Breast epithelium (tissue), 4 donors: ENCODE measurements around the gene RIMOC1. TPM values are rescaled to one million over a fixed set of nuclear protein-coding genes. Genes with fewer than 3 reads are reported as not detected.

ENCODE experiments used
- DNase-seq, 2 donors: peaks; one replicate each; pipeline ENCODE4 v3.0.0-alpha.2; 2019; ENCODE audit warnings: low spot score in 2 of 2
- H3K27ac ChIP-seq, 2 donors: fragments of 200-600 bp; sonication (generic) in 1 of 2; one replicate each; pipeline ENCODE4 v1.5.1; 2016 to 2019; ENCODE audit warnings: mild to moderate bottlenecking in 1 of 2
- H3K27me3 ChIP-seq, 2 donors: fragments of 200-600 bp; sonication (generic) in 1 of 2; one replicate each; pipeline versions ENCODE4 v1.5.1 to v1.6.0; 2017 to 2019; ENCODE audit warnings: control low read depth in 1 of 2, mild to moderate bottlenecking in 1 of 2
- H3K36me3 ChIP-seq: fragments of 200-600 bp; one replicate; pipeline ENCODE4 v1.5.1; 2019
- H3K4me1 ChIP-seq, 2 donors: fragments of 200-600 bp; sonication (generic); one replicate each; pipeline ENCODE4 v1.5.1; 2016 to 2019; ENCODE audit warnings: control low read depth in 1 of 2
- H3K4me3 ChIP-seq, 3 donors: fragments of 200-600 bp; sonication (generic); 1 replicate in 2 of 3; 2 replicates in 1 of 3; pipeline ENCODE4 v1.5.1; 2016 to 2019; ENCODE audit warnings: mild to moderate bottlenecking in 3 of 3, moderate library complexity in 2 of 3
- H3K9me3 ChIP-seq, 2 donors: fragments of 200-600 bp; sonication (generic) in 1 of 2; one replicate each; pipeline ENCODE4 v1.5.1; 2016 to 2019; ENCODE audit warnings: control low read depth in 1 of 2
- CTCF ChIP-seq, 3 donors: fragments of 450-650 bp; IDR thresholded peaks; one replicate each; pipeline ENCODE4 v1.5.1; 2016 to 2017; ENCODE audit warnings: antibody characterized with exemption in 3 of 3, mild to moderate bottlenecking in 3 of 3, moderate library complexity in 3 of 3
- POLR2A ChIP-seq: fragments of 450-650 bp; IDR thresholded peaks from one replicate; pipeline ENCODE4 v1.6.1; 2016; ENCODE audit warnings: antibody characterized with exemption, mild to moderate bottlenecking, moderate library complexity
- POLR2AphosphoS5 ChIP-seq, 3 donors: sonication (generic); formaldehyde crosslinking; IDR thresholded peaks; one replicate each; pipeline ENCODE4 v1.6.1; 2017; ENCODE audit warnings: antibody characterized with exemption in 3 of 3
- intact Hi-C: fragments of 100-400 bp; cut with DNase I; formaldehyde crosslinking; loops from one replicate; pipeline ENCODE4 v1.15.1; 2023; ENCODE audit warnings: low total_unique reads
- total RNA-seq, 3 donors: library from RNA; depleted of rRNA; stranded (reverse); fragments of >200 nt; gene quantifications; one replicate each; pipeline ENCODE4 v1.1.0, GENCODE V29; 2016

Gene RIMOC1
- total RNA-seq, 3 donors from 2014 or later, result 16.4 to 23.0 (median 21.7) TPM

GRCh38 chr5:41871852-41872251 lies 32.3 kb upstream of the RIMOC1 start:
- Histone ChIP-seq H3K4me1 (peaks cover 0 to 6% of the 10 kb centered on the region in 2 donors), H3K9me3 (no peaks in the 10 kb centered on the region), H3K4me3 (no peak overlapping the region), H3K36me3 (no peaks in the 10 kb centered on the region), H3K27me3 (no peaks in the 10 kb centered on the region), H3K27ac (no peak overlapping the region)
- no peak for TF ChIP-seq POLR2A
- TF ChIP-seq CTCF (IDR thresholded peaks at IDR 0.05), result no peak
- no peak for TF ChIP-seq POLR2AphosphoS5 (IDR thresholded peaks at IDR 0.05)
- intact Hi-C loops, result no loop called here
- DNase-seq, result peak in 1 of 2 donors; percentile 40

- DNase-seq, result no peak
- intact Hi-C loops, result no loop called here
- no peaks in the 10 kb centered on the region for H3K9me3 ChIP-seq
- H3K27ac ChIP-seq, result no peak overlapping the region
- TF ChIP-seq CTCF (IDR thresholded peaks at IDR 0.05), result no peak
- TF ChIP-seq POLR2A, result no peak
- no peak for TF ChIP-seq POLR2AphosphoS5 (IDR thresholded peaks at IDR 0.05)
- no peaks in the 10 kb centered on the region for H3K27me3 ChIP-seq
- H3K36me3 ChIP-seq, result no peaks in the 10 kb centered on the region
- no peaks in the 10 kb centered on the region for H3K4me1 ChIP-seq
- no peak overlapping the region for H3K4me3 ChIP-seq
Observed at GRCh38 chr5:41874512-41875060, 29.6 kb upstream of the RIMOC1 start.

- Histone ChIP-seq H3K27ac (no peak overlapping the region), H3K27me3 (no peaks in the 10 kb centered on the region), H3K4me3 (no peak overlapping the region), H3K4me1 (no peaks in the 10 kb centered on the region), H3K9me3 (no peaks in the 10 kb centered on the region), H3K36me3 (no peaks in the 10 kb centered on the region)
- intact Hi-C loops, result no loop called here
- no peak for TF ChIP-seq CTCF (IDR thresholded peaks at IDR 0.05)
- TF ChIP-seq POLR2AphosphoS5 (IDR thresholded peaks at IDR 0.05), result no peak
- no peak for TF ChIP-seq POLR2A
- DNase-seq, result no peak
Observed at GRCh38 chr5:41875121-41875520, 29.0 kb upstream of the RIMOC1 start.

- no peak overlapping the region for H3K27ac ChIP-seq
- TF ChIP-seq CTCF (IDR thresholded peaks at IDR 0.05), result no peak
- no peak for TF ChIP-seq POLR2AphosphoS5 (IDR thresholded peaks at IDR 0.05)
- no peak for TF ChIP-seq POLR2A
- H3K4me1 ChIP-seq, result no peaks in the 10 kb centered on the region
- DNase-seq, result no peak
- no peak overlapping the region for H3K4me3 ChIP-seq
- no peaks in the 10 kb centered on the region for H3K36me3 ChIP-seq
- intact Hi-C loops, result no loop called here
- no peaks in the 10 kb centered on the region for H3K9me3 ChIP-seq
- H3K27me3 ChIP-seq, result no peaks in the 10 kb centered on the region
Observed at GRCh38 chr5:41876678-41877077, 27.5 kb upstream of the RIMOC1 start.

- Histone ChIP-seq H3K27ac (no peak overlapping the region), H3K4me1 (no peaks in the 10 kb centered on the region), H3K27me3 (no peaks in the 10 kb centered on the region), H3K4me3 (no peak overlapping the region), H3K9me3 (no peaks in the 10 kb centered on the region), H3K36me3 (no peaks in the 10 kb centered on the region)
- TF ChIP-seq POLR2A (no peak), CTCF (IDR thresholded peaks at IDR 0.05) (no peak), POLR2AphosphoS5 (IDR thresholded peaks at IDR 0.05) (no peak)
- intact Hi-C loops, result no loop called here
- DNase-seq, result no peak
Observed at GRCh38 chr5:41877408-41877807, 26.7 kb upstream of the RIMOC1 start.
